ENCODE data around the gene FBXL14. TPM values are rescaled to one million over a fixed set of nuclear protein-coding genes. Genes with fewer than 3 reads are reported as not detected.

FBXL14 gene
- polyA plus RNA-seq, 3 donors, result 6.2 to 9.8 (median 7.2) TPM

- Mint-ChIP-seq H3K36me3 (peaks cover 10 to 13% of the 10 kb centered on the region in 2 donors), H3K4me1 (peaks cover 55% of the 10 kb centered on the region), H3K4me3 (peak overlapping the region; percentile 82 to 93), H3K9me3 (no peaks in the 10 kb centered on the region), H3K27ac (peak overlapping the region in 5 of 7 donors; percentile 35 to 72 (median 63)), H3K27me3 (ENCODE audit: low read depth in 3 of 3) (peaks cover 0 to 4% (median 0%) of the 10 kb centered on the region in 3 donors)
- Histone ChIP-seq H3K9me3 (replicated peaks in 1 of 2; ENCODE audit: control insufficient read depth in 1 of 2, insufficient read depth in 1 of 2, low read length in 2 of 2) (no peaks in the 10 kb centered on the region), H3K27ac (ENCODE audit: low read depth in 1 of 2, low read length in 2 of 2) (peak overlapping the region in 1 of 2 donors; percentile 12), H4K20me1 (ENCODE audit: insufficient read depth, low read length) (peaks cover 60% of the 10 kb centered on the region), H3K4me2 (replicated peaks; ENCODE audit: extremely low read depth, low read length, poor library complexity, severe bottlenecking) (peak overlapping the region; percentile 99), H3K27me3 (ENCODE audit: control insufficient read depth in 2 of 2, insufficient read depth in 2 of 2, low read length in 2 of 2) (no peaks in the 10 kb centered on the region), H3K4me3 (replicated peaks in 1 of 3; ENCODE audit: low read depth in 2 of 3, low read length in 3 of 3) (peak overlapping the region; percentile 1 to 94 (median 58)), H3K36me3 (replicated peaks in 1 of 2; ENCODE audit: control insufficient read depth in 1 of 2, insufficient read depth in 2 of 2, low read length in 2 of 2) (peaks cover 0 to 8% of the 10 kb centered on the region in 2 donors), H3K9ac (ENCODE audit: insufficient read depth, low read length, poor library complexity, severe bottlenecking) (peak overlapping the region; percentile 78), H2AFZ (ENCODE audit: insufficient read depth, low read depth, low read length, poor library complexity, severe bottlenecking) (peak overlapping the region; percentile 37), H3K79me2 (ENCODE audit: insufficient read depth, low read length) (peaks cover 45% of the 10 kb centered on the region), H3K4me1 (ENCODE audit: control insufficient read depth in 1 of 2, insufficient read depth in 2 of 2, low read length in 2 of 2) (peaks cover 37 to 51% of the 10 kb centered on the region in 2 donors)
- DNase-seq, result peak in 1 of 3 donors; percentile 28
- 56% methylated on average over 25 of the region's 27 CpGs for WGBS (ENCODE audit: insufficient coverage)
- TF ChIP-seq CTCF (IDR thresholded peaks at IDR 0.05), result no peak
- intact Hi-C loops (cut with micrococcal nuclease), result no loop called here
Measured at GRCh38 chr12:1592444-1593173, 1.8 kb downstream of the FBXL14 start.

GRCh38 chr12:1591543-1591942, 2.8 kb downstream of the FBXL14 start:
- TF ChIP-seq CTCF (IDR thresholded peaks at IDR 0.05), result no peak
- H3K36me3 Mint-ChIP-seq, result peaks cover 16 to 17% of the 10 kb centered on the region in 2 donors
- H3K4me3 ChIP-seq (replicated peaks in 1 of 3; ENCODE audit: low read depth in 2 of 3, low read length in 3 of 3), result peak overlapping the region; percentile 2 to 94 (median 13)
- H3K79me2 ChIP-seq (ENCODE audit: insufficient read depth, low read length), result peaks cover 45% of the 10 kb centered on the region
- no peak overlapping the region for H3K9ac ChIP-seq (ENCODE audit: insufficient read depth, low read length, poor library complexity, severe bottlenecking)
- H3K4me1 Mint-ChIP-seq, result peaks cover 55% of the 10 kb centered on the region
- H3K9me3 ChIP-seq (replicated peaks in 1 of 2; ENCODE audit: control insufficient read depth in 1 of 2, insufficient read depth in 1 of 2, low read length in 2 of 2), result no peaks in the 10 kb centered on the region
- intact Hi-C loops (cut with micrococcal nuclease), result no loop called here
- H3K4me2 ChIP-seq (replicated peaks; ENCODE audit: extremely low read depth, low read length, poor library complexity, severe bottlenecking), result peak overlapping the region; percentile 99
- no peak for DNase-seq
- peaks cover 0 to 13% of the 10 kb centered on the region in 2 donors for H3K36me3 ChIP-seq (replicated peaks in 1 of 2; ENCODE audit: control insufficient read depth in 1 of 2, insufficient read depth in 2 of 2, low read length in 2 of 2)
- no peaks in the 10 kb centered on the region for H3K27me3 ChIP-seq (ENCODE audit: control insufficient read depth in 2 of 2, insufficient read depth in 2 of 2, low read length in 2 of 2)
- H3K27ac Mint-ChIP-seq, result peak overlapping the region in 2 of 7 donors; percentile 23 to 71
- no CpG with 5 or more reads among the region's 4 CpGs for WGBS (ENCODE audit: insufficient coverage)
- H2AFZ ChIP-seq (ENCODE audit: insufficient read depth, low read depth, low read length, poor library complexity, severe bottlenecking), result no peak overlapping the region
- peaks cover 62% of the 10 kb centered on the region for H4K20me1 ChIP-seq (ENCODE audit: insufficient read depth, low read length)
- H3K4me1 ChIP-seq (ENCODE audit: control insufficient read depth in 1 of 2, insufficient read depth in 2 of 2, low read length in 2 of 2), result peaks cover 37 to 51% of the 10 kb centered on the region in 2 donors
- H3K27ac ChIP-seq (ENCODE audit: low read depth in 1 of 2, low read length in 2 of 2), result no peak overlapping the region
- H3K4me3 Mint-ChIP-seq, result peak overlapping the region; percentile 64 to 84
- H3K9me3 Mint-ChIP-seq, result no peaks in the 10 kb centered on the region
- peaks cover 0 to 4% (median 0%) of the 10 kb centered on the region in 3 donors for H3K27me3 Mint-ChIP-seq (ENCODE audit: low read depth in 3 of 3)

All from CD14-positive monocyte (primary cell).